Fibroblast of lung (primary cell): ENCODE results near the gene LCN1.

ENCODE experiments used
- EZH2 ChIP-seq: IDR thresholded peaks from 2 replicates; pipeline ENCODE4 v1.5.1; 2012; ENCODE audit warnings: low read length, control low read depth, mild to moderate bottlenecking; ENCODE audit errors: missing control alignments
- TF ChIP-seq, protein P1 (sequence below), 2 donors: IDR thresholded peaks in 1 of 2; conservative IDR thresholded peaks in 1 of 2; 1 replicate in 1 of 2; 2 replicates in 1 of 2; pipeline ENCODE4 v1.5.1; 2011 to 2012; ENCODE audit warnings: low read length in 2 of 2, control low read depth in 1 of 2, inconsistent platforms in 1 of 2, low read depth in 1 of 2, mild to moderate bottlenecking in 1 of 2

GRCh38 chr9:135559606-135560005, 38.4 kb downstream of the LCN1 start:
- TF ChIP-seq, protein P1, sequence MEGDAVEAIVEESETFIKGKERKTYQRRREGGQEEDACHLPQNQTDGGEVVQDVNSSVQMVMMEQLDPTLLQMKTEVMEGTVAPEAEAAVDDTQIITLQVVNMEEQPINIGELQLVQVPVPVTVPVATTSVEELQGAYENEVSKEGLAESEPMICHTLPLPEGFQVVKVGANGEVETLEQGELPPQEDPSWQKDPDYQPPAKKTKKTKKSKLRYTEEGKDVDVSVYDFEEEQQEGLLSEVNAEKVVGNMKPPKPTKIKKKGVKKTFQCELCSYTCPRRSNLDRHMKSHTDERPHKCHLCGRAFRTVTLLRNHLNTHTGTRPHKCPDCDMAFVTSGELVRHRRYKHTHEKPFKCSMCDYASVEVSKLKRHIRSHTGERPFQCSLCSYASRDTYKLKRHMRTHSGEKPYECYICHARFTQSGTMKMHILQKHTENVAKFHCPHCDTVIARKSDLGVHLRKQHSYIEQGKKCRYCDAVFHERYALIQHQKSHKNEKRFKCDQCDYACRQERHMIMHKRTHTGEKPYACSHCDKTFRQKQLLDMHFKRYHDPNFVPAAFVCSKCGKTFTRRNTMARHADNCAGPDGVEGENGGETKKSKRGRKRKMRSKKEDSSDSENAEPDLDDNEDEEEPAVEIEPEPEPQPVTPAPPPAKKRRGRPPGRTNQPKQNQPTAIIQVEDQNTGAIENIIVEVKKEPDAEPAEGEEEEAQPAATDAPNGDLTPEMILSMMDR (conservative IDR thresholded peaks at IDR 0.05 in 1 of 2, IDR thresholded peaks at IDR 0.05 in 1 of 2; ENCODE audit: low read depth in 1 of 2, low read length in 2 of 2), result no peak
- no peak for TF ChIP-seq EZH2
